ENCODE measurements around the gene FAAP100. TPM values are rescaled to one million over a fixed set of nuclear protein-coding genes. Genes with fewer than 3 reads are reported as not detected.

Gene FAAP100
- total RNA-seq, 1 experiment from 2014 or later = 39.4 TPM

DNA sequence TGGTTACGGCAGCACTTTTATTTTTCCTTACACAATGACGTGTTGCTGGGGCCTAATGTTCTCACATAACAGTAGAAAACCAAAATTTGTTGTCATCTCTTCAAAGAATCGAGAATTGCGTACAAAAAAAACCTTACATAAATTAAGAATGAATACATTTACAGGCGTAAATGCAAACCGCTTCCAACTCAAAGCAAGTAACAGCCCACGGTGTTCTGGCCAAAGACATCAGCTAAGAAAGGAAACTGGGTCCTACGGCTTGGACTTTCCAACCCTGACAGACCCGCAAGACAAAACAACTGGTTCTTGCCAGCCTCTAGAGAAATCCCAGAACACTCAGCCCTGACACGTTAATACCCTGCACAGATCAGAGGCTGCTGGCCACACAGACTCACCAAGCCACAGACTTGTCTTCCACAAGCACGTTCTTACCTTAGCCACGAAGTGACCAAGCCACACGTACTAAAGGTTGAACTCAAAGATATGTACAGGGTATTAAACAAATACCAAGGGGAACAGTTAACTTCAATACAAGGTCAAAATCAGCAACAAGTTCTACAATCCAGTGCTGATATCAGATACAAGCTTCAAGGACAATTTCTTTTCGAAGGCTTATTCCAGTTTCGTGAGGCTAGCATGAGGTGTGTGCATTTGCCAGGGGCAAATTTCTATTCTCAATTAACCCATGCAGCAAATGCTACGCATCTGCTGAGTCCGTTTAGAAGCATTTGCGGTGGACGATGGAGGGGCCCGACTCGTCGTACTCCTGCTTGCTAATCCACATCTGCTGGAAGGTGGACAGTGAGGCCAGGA is 42.0 kb downstream of the FAAP100 start:
- H3K4me1 Mint-ChIP-seq (ENCODE audit: low read depth, unreplicated experiment) = peaks cover 18% of the 10 kb centered on the region
- TF ChIP-seq, protein P1, sequence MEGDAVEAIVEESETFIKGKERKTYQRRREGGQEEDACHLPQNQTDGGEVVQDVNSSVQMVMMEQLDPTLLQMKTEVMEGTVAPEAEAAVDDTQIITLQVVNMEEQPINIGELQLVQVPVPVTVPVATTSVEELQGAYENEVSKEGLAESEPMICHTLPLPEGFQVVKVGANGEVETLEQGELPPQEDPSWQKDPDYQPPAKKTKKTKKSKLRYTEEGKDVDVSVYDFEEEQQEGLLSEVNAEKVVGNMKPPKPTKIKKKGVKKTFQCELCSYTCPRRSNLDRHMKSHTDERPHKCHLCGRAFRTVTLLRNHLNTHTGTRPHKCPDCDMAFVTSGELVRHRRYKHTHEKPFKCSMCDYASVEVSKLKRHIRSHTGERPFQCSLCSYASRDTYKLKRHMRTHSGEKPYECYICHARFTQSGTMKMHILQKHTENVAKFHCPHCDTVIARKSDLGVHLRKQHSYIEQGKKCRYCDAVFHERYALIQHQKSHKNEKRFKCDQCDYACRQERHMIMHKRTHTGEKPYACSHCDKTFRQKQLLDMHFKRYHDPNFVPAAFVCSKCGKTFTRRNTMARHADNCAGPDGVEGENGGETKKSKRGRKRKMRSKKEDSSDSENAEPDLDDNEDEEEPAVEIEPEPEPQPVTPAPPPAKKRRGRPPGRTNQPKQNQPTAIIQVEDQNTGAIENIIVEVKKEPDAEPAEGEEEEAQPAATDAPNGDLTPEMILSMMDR (IDR thresholded peaks at IDR 0.05; ENCODE audit: unreplicated experiment) = no peak
- DNase-seq = no peak
- no TSS peak for BruUV-seq (replicated peaks)
- CTCF ChIA-PET = no interaction called here
- H3K27ac Mint-ChIP-seq (ENCODE audit: unreplicated experiment) = peak overlapping the region; percentile 100
- H3K9me3 Mint-ChIP-seq (ENCODE audit: low read depth, unreplicated experiment) = no peaks in the 10 kb centered on the region
- H3K36me3 Mint-ChIP-seq (ENCODE audit: insufficient read depth, unreplicated experiment) = peaks cover 92% of the 10 kb centered on the region
- H3K4me3 Mint-ChIP-seq (ENCODE audit: low read depth, unreplicated experiment) = peak overlapping the region; percentile 100
- no peaks in the 10 kb centered on the region for H3K27me3 Mint-ChIP-seq (ENCODE audit: unreplicated experiment)
- intact Hi-C loops (cut with micrococcal nuclease; ENCODE audit: unreplicated experiment) = loop anchor here (10.0 kb wide), 1 partner anchor 465 kb away; no protein-coding TSS in a partner anchor

DNA sequence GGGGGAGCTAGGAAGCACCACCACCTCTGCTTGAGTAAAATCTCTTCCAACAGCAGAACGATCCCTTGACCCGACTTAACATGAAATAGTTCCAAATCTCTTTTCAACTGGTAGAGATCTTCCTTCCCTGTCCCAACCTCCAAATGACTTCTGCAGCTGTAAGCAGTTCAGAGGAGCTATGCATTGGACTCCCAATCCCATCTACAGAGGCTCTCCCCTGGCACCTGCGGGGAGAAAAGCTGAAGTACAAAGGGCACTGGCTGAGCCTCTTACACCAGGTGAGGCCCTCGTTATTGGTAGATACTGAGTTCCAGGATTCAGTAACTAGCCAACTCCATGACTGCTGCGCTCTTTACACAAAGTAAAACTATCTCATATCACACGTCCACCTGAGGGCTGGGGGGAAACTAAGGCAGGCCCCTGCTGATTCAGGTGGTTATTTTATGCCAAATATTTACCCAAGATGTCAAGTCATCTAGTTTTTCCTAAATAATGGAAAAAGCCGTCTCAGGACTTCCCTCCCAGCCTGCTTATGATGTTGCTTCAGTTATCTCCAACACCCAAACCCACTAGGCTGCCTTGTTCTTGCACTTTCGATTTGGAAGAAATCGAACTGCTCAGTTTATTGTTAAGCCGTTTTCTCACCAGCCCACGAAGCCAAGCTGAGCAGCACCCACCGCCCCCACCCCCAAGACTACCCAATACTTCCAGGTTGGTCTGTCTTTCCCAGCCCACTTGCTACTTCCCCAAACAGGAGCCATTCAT is 42.8 kb downstream of the FAAP100 start:
- Mint-ChIP-seq H3K9me3 (ENCODE audit: low read depth, unreplicated experiment) (no peaks in the 10 kb centered on the region), H3K36me3 (ENCODE audit: insufficient read depth, unreplicated experiment) (peaks cover 84% of the 10 kb centered on the region), H3K4me1 (ENCODE audit: low read depth, unreplicated experiment) (peaks cover 18% of the 10 kb centered on the region), H3K27me3 (ENCODE audit: unreplicated experiment) (no peaks in the 10 kb centered on the region), H3K4me3 (ENCODE audit: low read depth, unreplicated experiment) (peak overlapping the region; percentile 100), H3K27ac (ENCODE audit: unreplicated experiment) (peak overlapping the region; percentile 100)
- intact Hi-C loops (cut with micrococcal nuclease; ENCODE audit: unreplicated experiment) = no loop called here
- CTCF ChIA-PET = interaction anchor here (0.6 kb wide), 1 partner anchor 162 kb away, joined by 3 read pairs; no protein-coding TSS in a partner anchor
- BruUV-seq (replicated peaks) = no TSS peak
- no peak for DNase-seq
- TF ChIP-seq, protein P1 (IDR thresholded peaks at IDR 0.05; ENCODE audit: unreplicated experiment) = no peak

DNA sequence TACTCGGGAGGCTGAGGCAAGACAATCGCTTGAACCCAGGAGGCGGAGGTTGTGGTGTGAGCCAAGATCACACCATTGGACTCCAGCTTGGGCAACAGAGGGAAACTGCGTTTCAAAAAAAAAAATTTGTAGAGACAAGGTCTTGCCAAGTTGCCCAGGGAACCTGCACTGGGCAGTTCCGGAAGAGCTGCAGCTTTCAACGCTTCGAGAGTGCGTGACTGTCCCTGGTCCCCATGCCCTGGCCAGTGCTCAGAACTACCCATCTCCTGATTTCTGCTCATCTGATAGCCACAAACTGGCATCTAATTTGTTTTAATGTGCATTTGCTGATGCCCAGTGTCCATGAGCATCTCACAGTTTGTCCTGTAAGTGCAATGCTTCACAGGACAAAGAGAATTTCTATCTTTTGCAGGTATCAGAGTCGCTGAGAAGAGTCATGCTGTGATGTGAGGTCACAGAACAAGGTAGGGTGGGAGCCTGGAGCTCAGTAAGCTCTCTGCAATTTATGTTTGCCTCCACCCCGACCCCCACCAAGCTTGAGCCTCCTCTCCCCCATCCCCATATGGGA is 43.4 kb downstream of the FAAP100 start:
- TF ChIP-seq, protein P1 (IDR thresholded peaks at IDR 0.05; ENCODE audit: unreplicated experiment) = no peak
- Mint-ChIP-seq H3K36me3 (ENCODE audit: insufficient read depth, unreplicated experiment) (peaks cover 78% of the 10 kb centered on the region), H3K27me3 (ENCODE audit: unreplicated experiment) (no peaks in the 10 kb centered on the region), H3K4me1 (ENCODE audit: low read depth, unreplicated experiment) (peaks cover 18% of the 10 kb centered on the region), H3K27ac (ENCODE audit: unreplicated experiment) (peak overlapping the region; percentile 100), H3K4me3 (ENCODE audit: low read depth, unreplicated experiment) (peak overlapping the region; percentile 100), H3K9me3 (ENCODE audit: low read depth, unreplicated experiment) (no peaks in the 10 kb centered on the region)
- CTCF ChIA-PET = interaction anchor here (0.6 to 1.5 kb wide), 2 partner anchors 10 to 162 kb away, joined by 3 read pairs; no protein-coding TSS in a partner anchor
- BruUV-seq (replicated peaks) = no TSS peak
- intact Hi-C loops (cut with micrococcal nuclease; ENCODE audit: unreplicated experiment) = no loop called here
- DNase-seq = no peak

DNA sequence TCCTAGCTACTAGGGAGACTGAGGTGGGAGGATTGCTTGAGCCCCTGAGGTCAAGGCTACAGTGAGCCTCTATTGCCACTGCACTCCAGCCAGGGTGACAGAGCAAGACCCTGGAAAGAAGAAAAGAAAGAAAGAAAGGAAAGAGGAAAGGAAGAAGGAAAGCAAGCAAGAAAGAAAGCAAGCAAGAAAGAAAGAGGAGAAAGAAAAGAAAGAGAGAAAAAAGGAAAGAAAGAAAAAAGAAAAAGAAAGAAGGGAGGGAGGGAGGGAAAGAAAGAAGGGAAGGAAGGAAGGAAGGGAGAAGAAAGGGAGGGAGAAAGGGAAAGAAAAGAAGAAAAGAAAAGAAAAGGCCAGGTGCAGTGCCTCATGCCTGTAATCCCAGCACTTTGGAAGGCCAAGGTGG is 48.5 kb downstream of the FAAP100 start:
- TF ChIP-seq, protein P1 (IDR thresholded peaks at IDR 0.05; ENCODE audit: unreplicated experiment) = no peak
- no peaks in the 10 kb centered on the region for H3K27me3 Mint-ChIP-seq (ENCODE audit: unreplicated experiment)
- CTCF ChIA-PET = no interaction called here
- H3K36me3 Mint-ChIP-seq (ENCODE audit: insufficient read depth, unreplicated experiment) = peaks cover 37% of the 10 kb centered on the region
- peak overlapping the region; percentile 0 for H3K27ac Mint-ChIP-seq (ENCODE audit: unreplicated experiment)
- intact Hi-C loops (cut with micrococcal nuclease; ENCODE audit: unreplicated experiment) = no loop called here
- no peaks in the 10 kb centered on the region for H3K9me3 Mint-ChIP-seq (ENCODE audit: low read depth, unreplicated experiment)
- no peak overlapping the region for H3K4me3 Mint-ChIP-seq (ENCODE audit: low read depth, unreplicated experiment)
- H3K4me1 Mint-ChIP-seq (ENCODE audit: low read depth, unreplicated experiment) = no peaks in the 10 kb centered on the region
- no TSS peak for BruUV-seq (replicated peaks)
- no peak for DNase-seq
